Karpas-422 (cell line): ENCODE data around the gene KCTD6. TPM values are rescaled to one million over a fixed set of nuclear protein-coding genes. Genes with fewer than 3 reads are reported as not detected.
"Not testable (repeated sequence)": the region's sequence is repeated elsewhere in the genome, so short reads cannot be mapped to it uniquely, and the experiment has no call there.

Experiments
- DNase-seq: peaks from one replicate; pipeline ENCODE4 v3.0.0-alpha.2; 2015
- H2AFZ ChIP-seq: fragments of 200-600 bp; sonication (generic); 2 replicates; pipeline ENCODE4 v1.6.1; 2014; ENCODE audit warnings: antibody characterized with exemption, low read length, mixed read lengths
- H3K27ac ChIP-seq: fragments of 200-600 bp; sonication (generic); 2 replicates; pipeline ENCODE4 v1.5.1; 2014; ENCODE audit warnings: mild to moderate bottlenecking, low read length, moderate library complexity
- H3K27me3 ChIP-seq: fragments of 200-600 bp; sonication (generic); 2 replicates; pipeline ENCODE4 v1.6.1; 2014; ENCODE audit warnings: low read length, mixed read lengths
- H3K36me3 ChIP-seq: fragments of 200-600 bp; sonication (generic); 2 replicates; pipeline ENCODE4 v1.6.1; 2014; ENCODE audit warnings: low read length, mixed read lengths; ENCODE audit not compliant: insufficient read depth
- H3K4me1 ChIP-seq: fragments of 200-600 bp; sonication (generic); 2 replicates; pipeline ENCODE4 v1.6.1; 2014; ENCODE audit warnings: mild to moderate bottlenecking, low read length, mixed read lengths
- H3K4me2 ChIP-seq: fragments of 200-600 bp; sonication (generic); 2 replicates; pipeline ENCODE4 v1.6.1; 2014; ENCODE audit warnings: low read length, low read depth, mild to moderate bottlenecking; ENCODE audit not compliant: poor library complexity, severe bottlenecking
- H3K4me3 ChIP-seq: fragments of 200-600 bp; sonication (generic); 2 replicates; pipeline ENCODE4 v1.5.1; 2014; ENCODE audit warnings: mild to moderate bottlenecking, antibody characterized with exemption, low read length, mixed read lengths
- H3K79me2 ChIP-seq: fragments of 200-600 bp; sonication (generic); 2 replicates; pipeline ENCODE4 v1.6.1; 2014; ENCODE audit warnings: mild to moderate bottlenecking, low read length, mixed read lengths
- H3K9ac ChIP-seq: fragments of 200-600 bp; sonication (generic); 2 replicates; pipeline ENCODE4 v1.6.0; 2014; ENCODE audit warnings: low read length
- H3K9me2 ChIP-seq: fragments of 200-600 bp; sonication (generic), shearing (Covaris generic); replicated peaks from 2 replicates; pipeline ENCODE4 v1.6.0; 2014; ENCODE audit warnings: mild to moderate bottlenecking, low read length, moderate library complexity; ENCODE audit not compliant: insufficient read depth
- H3K9me3 ChIP-seq: fragments of 300-700, 200-600 bp; sonication (generic); 2 replicates; pipeline ENCODE4 v1.6.1; 2014; ENCODE audit warnings: low read length, mixed read lengths
- H4K20me1 ChIP-seq: fragments of 200-600 bp; sonication (generic); 2 replicates; pipeline ENCODE4 v1.6.1; 2014; ENCODE audit warnings: mild to moderate bottlenecking, antibody characterized with exemption, low read length, low read depth; ENCODE audit not compliant: insufficient read depth
- total RNA-seq: library from RNA; depleted of rRNA; stranded (reverse); fragments of >200 nt; shearing (Covaris generic); gene quantifications from 2 replicates; pipeline ENCODE4 v1.2.3, GENCODE V29; 2014; ENCODE audit warnings: low replicate concordance

KCTD6 gene
- total RNA-seq, 1 experiment from 2014 or later, result 17.9 TPM

GRCh38 chr3:58522759-58523425, 31.0 kb downstream of the KCTD6 start:
- Histone ChIP-seq H3K9me2 (no peaks in the 10 kb centered on the region), H3K27me3 (no peaks in the 10 kb centered on the region), H3K9me3 (no peaks in the 10 kb centered on the region), H3K4me3 (no peak overlapping the region), H3K79me2 (no peaks in the 10 kb centered on the region), H2AFZ (no peak overlapping the region), H3K9ac (no peak overlapping the region), H3K27ac (no peak overlapping the region), H4K20me1 (no peaks in the 10 kb centered on the region), H3K4me2 (no peak overlapping the region), H3K36me3 (no peaks in the 10 kb centered on the region), H3K4me1 (peaks cover 4% of the 10 kb centered on the region)
- DNase-seq, result no peak

GRCh38 chr3:58524326-58524888, 32.5 kb downstream of the KCTD6 start:
- Histone ChIP-seq H3K27me3 (no peaks in the 10 kb centered on the region), H3K36me3 (no peaks in the 10 kb centered on the region), H3K9me2 (no peaks in the 10 kb centered on the region), H3K79me2 (no peaks in the 10 kb centered on the region), H3K4me1 (peaks cover 4% of the 10 kb centered on the region), H3K9me3 (no peaks in the 10 kb centered on the region), H3K4me2 (no peak overlapping the region), H2AFZ (no peak overlapping the region), H3K4me3 (no peak overlapping the region), H4K20me1 (no peaks in the 10 kb centered on the region), H3K27ac (no peak overlapping the region), H3K9ac (no peak overlapping the region)
- no peak for DNase-seq

- Histone ChIP-seq H3K9ac (no peak overlapping the region), H3K27ac (no peak overlapping the region), H3K79me2 (no peaks in the 10 kb centered on the region), H3K4me1 (peaks cover 12% of the 10 kb centered on the region), H3K9me3 (no peaks in the 10 kb centered on the region), H4K20me1 (no peaks in the 10 kb centered on the region), H3K27me3 (no peaks in the 10 kb centered on the region), H3K9me2 (no peaks in the 10 kb centered on the region), H2AFZ (no peak overlapping the region), H3K4me3 (no peak overlapping the region), H3K4me2 (no peak overlapping the region), H3K36me3 (no peaks in the 10 kb centered on the region)
- no peak for DNase-seq
Measured at GRCh38 chr3:58526515-58526957, 34.6 kb downstream of the KCTD6 start.

- not testable (repeated sequence) for H3K27me3 ChIP-seq, H3K9me3 ChIP-seq, H3K9me2 ChIP-seq, H3K79me2 ChIP-seq, H4K20me1 ChIP-seq, H3K27ac ChIP-seq, H2AFZ ChIP-seq, H3K9ac ChIP-seq, H3K36me3 ChIP-seq, H3K4me3 ChIP-seq, DNase-seq, H3K4me2 ChIP-seq
- peaks cover 12% of the 10 kb centered on the region for H3K4me1 ChIP-seq
Measured at GRCh38 chr3:58527440-58527839, 35.5 kb downstream of the KCTD6 start.

GRCh38 chr3:58528629-58529028, 36.7 kb downstream of the KCTD6 start:
- no peak for DNase-seq
- Histone ChIP-seq H3K4me1 (peaks cover 14% of the 10 kb centered on the region), H3K27ac (no peak overlapping the region), H4K20me1 (no peaks in the 10 kb centered on the region), H3K9ac (no peak overlapping the region), H3K27me3 (no peaks in the 10 kb centered on the region), H3K9me3 (no peaks in the 10 kb centered on the region), H3K79me2 (no peaks in the 10 kb centered on the region), H3K4me2 (no peak overlapping the region), H3K4me3 (no peak overlapping the region), H3K36me3 (no peaks in the 10 kb centered on the region), H2AFZ (no peak overlapping the region), H3K9me2 (no peaks in the 10 kb centered on the region)

GRCh38 chr3:58529516-58530353, 37.8 kb downstream of the KCTD6 start:
- no peak overlapping the region for H3K4me3 ChIP-seq
- H4K20me1 ChIP-seq, result no peaks in the 10 kb centered on the region
- peak; percentile 83 for DNase-seq
- H3K36me3 ChIP-seq, result no peaks in the 10 kb centered on the region
- H3K79me2 ChIP-seq, result no peaks in the 10 kb centered on the region
- H2AFZ ChIP-seq, result no peak overlapping the region
- H3K9ac ChIP-seq, result no peak overlapping the region
- H3K4me2 ChIP-seq, result no peak overlapping the region
- H3K27me3 ChIP-seq, result no peaks in the 10 kb centered on the region
- no peaks in the 10 kb centered on the region for H3K9me3 ChIP-seq
- peaks cover 14% of the 10 kb centered on the region for H3K4me1 ChIP-seq
- no peaks in the 10 kb centered on the region for H3K9me2 ChIP-seq
- H3K27ac ChIP-seq, result no peak overlapping the region

- Histone ChIP-seq H3K79me2 (no peaks in the 10 kb centered on the region), H2AFZ (no peak overlapping the region), H3K9ac (no peak overlapping the region), H3K4me1 (peaks cover 14% of the 10 kb centered on the region), H3K4me2 (no peak overlapping the region), H4K20me1 (no peaks in the 10 kb centered on the region), H3K36me3 (no peaks in the 10 kb centered on the region), H3K27me3 (no peaks in the 10 kb centered on the region), H3K9me3 (no peaks in the 10 kb centered on the region), H3K9me2 (no peaks in the 10 kb centered on the region), H3K4me3 (no peak overlapping the region), H3K27ac (no peak overlapping the region)
- no peak for DNase-seq
Measured at GRCh38 chr3:58530354-58530865, 38.5 kb downstream of the KCTD6 start.

- Histone ChIP-seq H3K9ac (no peak overlapping the region), H3K4me2 (no peak overlapping the region), H3K79me2 (no peaks in the 10 kb centered on the region), H4K20me1 (no peaks in the 10 kb centered on the region), H3K4me1 (peaks cover 11% of the 10 kb centered on the region), H2AFZ (no peak overlapping the region), H3K9me3 (no peaks in the 10 kb centered on the region), H3K36me3 (no peaks in the 10 kb centered on the region), H3K27me3 (no peaks in the 10 kb centered on the region), H3K9me2 (no peaks in the 10 kb centered on the region), H3K4me3 (no peak overlapping the region), H3K27ac (no peak overlapping the region)
- no peak for DNase-seq
Measured at GRCh38 chr3:58531555-58531954, 39.7 kb downstream of the KCTD6 start.
